Activated CD4-positive, alpha-beta T cell treated with anti-CD3 and anti-CD28 coated beads for 24 hours (primary cell): ENCODE results near the gene WDR83.
A peak's percentile ranks its signal among the peaks of the same experiment; 100 is the strongest.

Experiments
- DNase-seq, 2 donors: peaks; one replicate each; pipeline ENCODE4 v3.0.0-alpha.2; 2020; ENCODE audit warnings: low read depth in 2 of 2

WDR83 gene

DNA sequence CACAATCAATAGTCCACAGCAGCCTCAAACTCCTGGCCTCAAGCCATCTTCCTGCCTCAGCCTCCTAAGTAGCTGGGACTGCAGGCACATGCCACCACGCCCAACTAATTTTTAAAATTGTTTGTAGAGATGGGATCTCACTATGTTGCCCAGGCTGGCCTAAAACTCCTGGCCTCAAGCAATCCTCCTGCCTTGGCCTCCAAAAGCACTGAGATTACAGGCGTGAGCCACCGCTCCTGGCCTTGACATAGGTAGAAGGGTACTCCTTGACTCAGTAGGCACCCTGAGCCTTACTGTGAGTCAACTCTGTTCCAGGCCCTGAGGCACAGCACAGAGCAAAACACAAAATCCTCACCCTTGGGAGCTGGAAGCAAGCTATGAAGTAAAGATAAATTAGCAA lies 49.3 kb downstream of the WDR83 start:
- DNase-seq, result no peak

DNA sequence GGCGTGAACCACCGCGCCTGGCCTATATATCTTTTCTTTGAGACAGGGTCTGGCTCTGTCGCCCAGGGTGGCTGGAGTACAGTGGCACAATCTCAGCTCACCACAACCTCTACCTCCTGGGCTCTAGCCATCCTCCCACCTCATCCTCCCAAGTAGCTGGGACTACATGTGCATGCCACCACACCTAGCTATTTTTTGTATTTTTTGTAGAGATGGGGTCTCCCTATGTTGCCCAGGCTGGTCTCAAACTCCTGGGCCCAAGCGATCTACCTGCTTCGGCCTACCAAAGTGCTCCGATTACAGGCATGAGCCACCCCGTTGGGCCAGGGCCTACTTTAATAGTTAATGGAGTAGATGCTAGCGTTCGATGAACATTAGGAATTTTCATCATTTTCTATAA lies 53.7 kb downstream of the WDR83 start:
- no peak for DNase-seq

DNA sequence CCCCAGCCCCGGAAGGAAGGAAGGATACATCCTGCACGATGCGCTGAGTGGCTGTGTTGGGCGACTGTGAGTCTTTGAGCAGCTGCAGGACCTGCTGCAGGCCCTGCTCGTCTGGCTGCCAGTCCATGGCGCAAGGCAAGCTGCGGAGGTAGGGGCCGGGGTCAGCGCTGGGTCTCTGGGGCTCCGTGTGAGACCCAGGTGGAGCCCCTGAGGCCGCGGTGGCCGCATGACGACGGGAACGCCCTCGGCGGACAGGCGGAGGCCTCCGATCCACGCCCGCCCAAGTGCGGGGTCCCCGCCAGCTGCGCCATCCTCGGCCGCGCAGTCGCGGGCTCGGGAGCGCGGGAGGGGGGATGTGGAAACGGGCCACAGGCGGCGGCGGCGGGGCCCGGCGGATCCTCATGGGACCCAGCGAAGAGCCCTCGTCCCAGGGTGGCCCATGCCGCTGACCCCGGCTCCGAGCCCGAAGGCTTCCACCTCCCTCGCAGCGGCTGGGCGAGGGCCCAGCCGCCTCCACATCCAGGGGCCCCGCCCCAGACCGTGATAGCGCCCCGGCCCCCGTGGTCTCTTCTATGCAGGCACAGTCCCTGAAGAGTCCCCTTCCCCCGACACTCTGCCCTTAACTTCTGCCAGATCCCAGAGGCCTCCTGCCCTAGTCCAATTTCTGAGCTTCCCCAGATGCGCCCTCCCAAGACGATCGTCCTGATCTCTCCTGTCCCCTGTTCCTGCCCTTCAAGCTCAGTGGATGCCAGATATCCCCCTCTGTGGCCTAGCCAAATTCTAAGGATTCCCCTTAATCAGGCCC lies 54.4 kb downstream of the WDR83 start:
- no peak for DNase-seq

DNA sequence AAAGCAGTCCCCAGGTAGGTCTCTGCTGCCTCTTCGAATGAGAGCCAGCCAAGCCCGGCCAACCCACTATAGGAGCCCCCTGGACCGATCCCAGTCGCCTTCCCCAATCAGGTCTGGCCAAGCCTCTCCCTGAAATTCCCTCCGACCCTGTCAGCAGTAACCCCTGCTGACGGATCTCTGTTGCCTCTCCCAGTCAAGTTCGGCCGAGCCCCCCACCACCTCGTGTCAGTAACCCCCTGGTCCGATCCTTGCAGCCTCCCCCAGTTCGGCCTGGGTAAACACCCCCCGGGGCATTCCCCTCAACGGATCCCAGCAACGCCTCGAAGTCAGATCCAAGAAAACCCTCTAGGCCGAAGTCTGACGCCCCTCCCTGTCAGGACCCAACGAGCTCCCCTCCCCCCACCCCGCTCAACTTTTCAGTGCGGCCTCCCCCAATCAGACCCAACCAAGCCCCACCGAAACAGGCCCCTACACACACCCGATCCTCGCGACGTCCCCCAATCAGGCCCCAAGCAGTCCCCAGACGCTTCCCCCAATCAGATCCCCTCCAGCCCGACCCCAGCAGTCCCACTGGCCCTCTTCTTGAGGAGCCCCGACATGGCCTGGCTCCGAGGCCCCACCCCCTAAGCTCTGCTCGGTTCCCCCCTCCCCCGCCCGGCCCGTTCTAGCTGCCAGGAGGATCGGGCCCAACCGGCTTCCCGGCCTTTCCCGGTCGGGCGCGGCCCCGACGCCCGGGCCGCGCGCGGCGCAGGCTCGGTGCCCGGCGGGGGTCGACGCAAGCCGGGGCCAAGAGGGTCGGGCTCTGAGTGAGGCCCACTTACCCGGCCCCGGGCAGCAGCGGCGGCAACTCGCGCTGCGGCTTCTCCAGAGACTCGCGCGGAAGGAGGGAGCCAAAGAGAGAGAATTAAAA lies 55.3 kb downstream of the WDR83 start:
- no peak for DNase-seq

DNA sequence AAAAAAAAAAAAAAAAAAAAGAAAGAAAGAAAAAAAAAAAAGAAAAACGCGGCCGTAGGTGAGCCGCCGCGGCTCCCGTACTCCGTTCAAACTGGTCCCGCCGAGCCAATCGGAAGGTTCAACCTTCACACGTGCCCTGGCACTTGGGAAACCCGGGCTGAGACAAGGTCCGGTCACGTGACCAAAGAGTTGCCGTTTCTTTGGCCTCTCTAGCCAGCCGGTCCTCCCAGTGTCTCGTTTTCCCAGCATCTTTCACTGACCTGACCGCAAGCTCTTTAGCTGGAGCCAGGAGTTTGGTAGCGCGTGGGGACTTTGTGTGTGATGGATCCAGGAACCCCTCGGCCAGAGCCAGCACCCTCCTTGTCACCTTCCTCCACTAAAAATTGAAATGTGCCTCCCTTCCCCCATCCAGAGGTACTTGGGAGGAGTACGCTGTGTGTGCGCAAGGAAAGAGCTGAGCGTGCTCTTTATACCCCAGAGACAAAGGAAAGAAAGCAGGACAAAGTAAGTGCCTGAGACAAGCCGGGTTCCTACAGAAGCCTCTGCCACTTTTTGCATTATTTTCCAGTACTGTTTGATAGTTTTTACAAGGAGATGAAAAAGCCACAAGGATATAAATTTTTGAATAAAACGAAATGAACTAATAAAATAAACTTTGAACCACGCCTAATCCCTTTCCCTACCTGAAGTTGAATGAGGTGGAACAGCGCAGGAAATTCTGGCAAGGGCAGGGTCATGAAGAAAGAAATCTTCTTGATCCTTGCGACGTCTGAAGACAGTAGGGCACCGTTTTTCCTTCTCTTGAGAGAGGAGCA lies 56.2 kb downstream of the WDR83 start:
- peak; percentile 83 to 87 for DNase-seq

DNA sequence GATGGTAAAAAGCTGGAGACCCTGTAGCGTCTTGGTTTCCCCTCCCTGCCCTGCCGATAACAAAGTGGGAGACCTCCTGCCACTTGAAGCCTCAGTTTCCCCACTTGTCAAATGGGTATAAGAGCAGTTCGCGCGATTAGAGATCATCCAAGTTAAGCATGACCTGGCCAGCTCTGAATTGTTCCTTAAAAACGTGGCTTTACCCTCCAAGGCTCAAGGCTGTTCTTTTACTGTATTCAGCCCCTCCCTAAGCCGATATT lies 56.7 kb downstream of the WDR83 start:
- no peak for DNase-seq

DNA sequence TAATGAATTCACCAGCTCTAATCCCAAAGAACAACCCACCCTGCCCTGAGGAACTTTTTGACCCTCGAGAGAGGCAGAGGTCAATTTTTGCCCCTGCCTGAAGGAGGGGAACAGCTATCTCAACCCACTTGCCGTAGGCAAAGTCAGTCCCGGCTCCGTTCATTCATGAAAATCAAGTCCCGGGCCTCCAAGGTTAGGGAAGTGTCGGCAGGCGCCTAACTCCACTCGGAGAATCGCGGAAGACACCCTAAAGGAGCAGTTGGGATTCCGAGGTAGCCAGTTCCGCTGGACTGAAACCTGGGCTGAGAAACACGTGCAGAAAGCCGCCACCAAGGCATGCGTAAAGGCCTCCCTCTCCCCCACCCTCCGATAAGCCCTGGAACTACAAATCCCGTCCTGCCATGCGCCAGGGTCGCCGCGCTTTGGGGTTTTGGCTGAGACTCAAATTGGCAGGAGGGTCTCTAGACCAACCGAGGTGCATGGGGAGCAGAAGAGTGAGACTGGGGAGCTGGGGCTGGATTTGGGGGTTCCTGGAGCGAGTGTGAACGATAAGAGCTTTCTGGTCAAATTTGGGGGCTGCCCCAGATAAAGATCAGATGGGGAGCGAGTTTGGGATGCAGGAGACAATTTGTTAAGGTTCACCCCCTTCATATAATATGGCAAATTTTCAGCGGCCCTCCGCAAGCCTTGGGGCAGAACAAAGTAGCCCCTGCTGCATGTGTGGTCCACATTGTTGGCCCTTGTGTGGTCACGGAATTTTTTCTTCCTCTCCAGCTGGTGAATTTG lies 57.2 kb downstream of the WDR83 start, which contains the start of gene TNPO2:
Gene TNPO2, minus strand, starts transcription at position 292 of the 786 bp plus-strand sequence. CDS start 2,955 bp downstream, outside the sequence.
- DNase-seq, result peak; percentile 58 to 69
